GM19238 (cell line): ENCODE results near the gene OS9.

ENCODE experiments used
- DNase-seq: peaks from one replicate; pipeline ENCODE4 v3.0.0; 2011; ENCODE audit warnings: low spot score; ENCODE audit not compliant: insufficient read length

Gene OS9

GRCh38 chr12:57751788-57752667 is 58.1 kb downstream of the OS9 start, which contains the start of gene CDK4:
Gene CDK4 (minus strand): TSS chr12:57752310. CDS start chr12:57751717, 593 bp downstream.
- DNase-seq: peak; percentile 96

GRCh38 chr12:57752668-57753000 is 58.7 kb downstream of the OS9 start:
- DNase-seq: no peak

- no peak for DNase-seq
These were observed 59.9 kb downstream of the OS9 start for GRCh38 chr12:57753756-57754337.

GRCh38 chr12:57754411-57755193 is 60.7 kb downstream of the OS9 start, which contains the start of gene MARCHF9:
Gene MARCHF9 (plus strand): TSS chr12:57755103. CDS start chr12:57755529, 426 bp downstream.
- DNase-seq: peak; percentile 81

- DNase-seq: no peak
These were observed 61.2 kb downstream of the OS9 start for GRCh38 chr12:57755194-57755453.

GRCh38 chr12:57755454-57756372 is 61.8 kb downstream of the OS9 start:
- DNase-seq: no peak

GRCh38 chr12:57756406-57757341 is 62.7 kb downstream of the OS9 start:
- peak; percentile 88 for DNase-seq

- DNase-seq: no peak
These were observed 63.8 kb downstream of the OS9 start for GRCh38 chr12:57757771-57758170.

GRCh38 chr12:57758552-57759359 is 64.8 kb downstream of the OS9 start:
- DNase-seq: no peak

GRCh38 chr12:57759360-57759980 is 65.5 kb downstream of the OS9 start:
- no peak for DNase-seq

GRCh38 chr12:57760347-57760982 is 66.5 kb downstream of the OS9 start:
- no peak for DNase-seq

GRCh38 chr12:57761391-57761998 is 67.6 kb downstream of the OS9 start:
- DNase-seq: no peak

GRCh38 chr12:57762463-57762862 is 68.5 kb downstream of the OS9 start:
- DNase-seq: no peak

GRCh38 chr12:57763881-57764661 is 70.1 kb downstream of the OS9 start:
- no peak for DNase-seq

- DNase-seq: no peak
These were observed 70.7 kb downstream of the OS9 start for GRCh38 chr12:57764662-57765002.

GRCh38 chr12:57765003-57765697 is 71.2 kb downstream of the OS9 start:
- DNase-seq: no peak
